Skeletal muscle tissue (tissue), 4 donors: ENCODE data around the gene EGFL7. TPM values are rescaled to one million over a fixed set of nuclear protein-coding genes. Genes with fewer than 3 reads are reported as not detected.

Experiments
- H3K27ac ChIP-seq: one replicate; pipeline ENCODE4 v1.7.0; 2013; ENCODE audit warnings: mild to moderate bottlenecking, low read depth, low read length, inconsistent platforms
- H3K27me3 ChIP-seq, 3 donors: one replicate each; pipeline ENCODE4 v1.7.0; 2013; ENCODE audit warnings: low read length in 3 of 3; ENCODE audit not compliant: control insufficient read depth in 3 of 3, insufficient read depth in 3 of 3
- H3K36me3 ChIP-seq, 3 donors: one replicate each; pipeline ENCODE4 v1.7.0; 2013; ENCODE audit warnings: low read length in 3 of 3; ENCODE audit not compliant: control insufficient read depth in 3 of 3, insufficient read depth in 3 of 3
- H3K4me1 ChIP-seq, 3 donors: one replicate each; pipeline ENCODE4 v1.7.0; 2013; ENCODE audit warnings: low read length in 3 of 3, mild to moderate bottlenecking in 3 of 3; ENCODE audit not compliant: control insufficient read depth in 3 of 3, insufficient read depth in 3 of 3
- H3K4me3 ChIP-seq, 3 donors: one replicate each; pipeline ENCODE4 v1.7.0; 2013; ENCODE audit warnings: low read length in 3 of 3
- H3K9ac ChIP-seq, 3 donors: one replicate each; pipeline ENCODE4 v1.7.0; 2013; ENCODE audit warnings: low read length in 3 of 3, mild to moderate bottlenecking in 3 of 3, moderate library complexity in 2 of 3, low read depth in 1 of 3
- H3K9me3 ChIP-seq, 3 donors: one replicate each; pipeline ENCODE4 v1.7.0; 2013; ENCODE audit warnings: low read length in 3 of 3; ENCODE audit not compliant: control insufficient read depth in 3 of 3
- total RNA-seq: library from RNA; depleted of rRNA; stranded (reverse); fragments of >200 nt; gene quantifications from one replicate; pipeline ENCODE4 v1.2.3, GENCODE V29; 2014
- donor health status: Osteomylitis.

The EGFL7 gene
- total RNA-seq, 1 donor from 2014 or later, result 51.7 TPM

DNA sequence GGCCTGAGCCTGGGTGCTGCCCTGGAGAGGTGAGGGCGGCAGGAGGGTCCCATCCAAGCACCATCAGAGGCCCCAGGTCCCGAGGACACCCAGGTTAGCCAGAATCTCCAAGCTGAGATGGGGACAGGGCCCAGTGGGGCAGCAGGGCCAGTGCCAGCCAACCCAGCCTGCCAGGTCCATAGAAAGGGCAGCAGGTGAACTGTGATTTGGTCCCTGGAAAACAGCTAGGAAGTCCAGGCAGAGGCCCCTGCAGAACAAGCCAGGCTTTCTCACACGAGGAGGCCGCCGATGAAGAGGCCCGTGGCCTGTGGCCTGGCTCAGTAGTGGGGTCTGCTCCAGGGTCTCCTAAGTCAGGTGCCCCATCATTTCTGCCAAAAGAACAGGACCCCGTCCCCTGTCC lies 22.5 kb downstream of the EGFL7 start:
- H3K4me3 ChIP-seq, result no peak overlapping the region
- H3K27ac ChIP-seq, result no peak overlapping the region
- H3K27me3 ChIP-seq, result no peaks in the 10 kb centered on the region
- peaks cover 23 to 51% (median 40%) of the 10 kb centered on the region in 3 donors for H3K4me1 ChIP-seq
- no peaks in the 10 kb centered on the region for H3K36me3 ChIP-seq
- H3K9ac ChIP-seq, result peak overlapping the region in 1 of 3 donors; percentile 89
- no peaks in the 10 kb centered on the region for H3K9me3 ChIP-seq

DNA sequence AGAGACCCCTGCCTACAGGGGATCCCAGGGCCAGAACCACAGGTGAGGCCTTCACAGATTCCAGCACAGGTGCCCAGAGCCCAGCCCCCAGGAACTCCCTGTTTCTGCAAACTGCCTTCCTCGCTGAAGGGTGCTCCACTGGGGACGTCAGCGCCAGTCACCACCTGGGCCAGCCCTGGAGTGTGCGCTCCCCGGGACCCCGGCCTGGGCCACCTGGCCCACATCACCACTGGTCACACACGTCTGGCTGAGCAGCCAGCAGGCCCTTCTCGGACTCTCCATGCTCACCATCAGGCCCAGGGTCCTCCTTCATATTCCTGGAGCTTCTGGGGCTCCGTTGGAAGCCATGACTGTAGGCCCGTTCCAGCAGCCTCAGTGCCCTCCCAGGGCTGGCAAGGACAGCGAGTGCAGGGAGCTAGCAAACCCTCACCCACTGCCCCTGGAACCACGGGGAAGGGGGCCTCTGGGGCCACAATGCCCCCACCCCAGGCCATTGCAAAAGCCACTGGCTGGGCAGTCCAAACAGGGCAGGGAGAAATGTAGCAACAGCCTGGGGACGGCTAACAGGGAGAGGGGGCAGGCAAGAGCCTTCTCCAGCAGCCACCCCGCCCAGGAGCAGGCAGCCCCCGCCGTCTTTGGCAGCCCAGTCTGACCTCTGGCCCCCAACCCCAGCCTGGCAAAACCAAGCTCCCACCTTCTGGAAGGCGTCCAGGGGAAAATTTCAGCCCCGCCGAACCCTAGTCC lies 23.2 kb downstream of the EGFL7 start:
- no peaks in the 10 kb centered on the region for H3K9me3 ChIP-seq
- H3K9ac ChIP-seq, result peak overlapping the region; percentile 72 to 89 (median 80)
- H3K4me3 ChIP-seq, result peak overlapping the region; percentile 62 to 81 (median 74)
- peaks cover 29 to 59% (median 48%) of the 10 kb centered on the region in 3 donors for H3K4me1 ChIP-seq
- H3K27me3 ChIP-seq, result no peaks in the 10 kb centered on the region
- peak overlapping the region; percentile 91 for H3K27ac ChIP-seq
- no peaks in the 10 kb centered on the region for H3K36me3 ChIP-seq

DNA sequence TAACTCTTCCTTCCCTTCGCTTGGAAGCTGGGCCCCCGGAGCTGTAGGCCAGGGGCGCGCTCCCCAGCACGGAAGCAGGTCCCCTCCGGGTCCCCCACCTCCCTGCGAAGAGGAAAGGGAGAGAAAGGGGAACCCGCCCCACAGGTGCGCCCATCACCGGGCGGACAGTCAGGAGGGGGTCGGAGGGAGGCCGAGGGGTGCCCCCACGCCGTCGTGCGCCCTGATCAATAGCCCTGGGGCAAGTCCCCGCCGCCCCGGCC lies 23.7 kb downstream of the EGFL7 start:
- no peaks in the 10 kb centered on the region for H3K9me3 ChIP-seq
- peak overlapping the region; percentile 62 to 81 (median 74) for H3K4me3 ChIP-seq
- H3K36me3 ChIP-seq, result no peaks in the 10 kb centered on the region
- H3K4me1 ChIP-seq, result peaks cover 34 to 64% (median 53%) of the 10 kb centered on the region in 3 donors
- no peaks in the 10 kb centered on the region for H3K27me3 ChIP-seq
- H3K9ac ChIP-seq, result peak overlapping the region; percentile 72 to 89 (median 80)
- peak overlapping the region; percentile 91 for H3K27ac ChIP-seq

DNA sequence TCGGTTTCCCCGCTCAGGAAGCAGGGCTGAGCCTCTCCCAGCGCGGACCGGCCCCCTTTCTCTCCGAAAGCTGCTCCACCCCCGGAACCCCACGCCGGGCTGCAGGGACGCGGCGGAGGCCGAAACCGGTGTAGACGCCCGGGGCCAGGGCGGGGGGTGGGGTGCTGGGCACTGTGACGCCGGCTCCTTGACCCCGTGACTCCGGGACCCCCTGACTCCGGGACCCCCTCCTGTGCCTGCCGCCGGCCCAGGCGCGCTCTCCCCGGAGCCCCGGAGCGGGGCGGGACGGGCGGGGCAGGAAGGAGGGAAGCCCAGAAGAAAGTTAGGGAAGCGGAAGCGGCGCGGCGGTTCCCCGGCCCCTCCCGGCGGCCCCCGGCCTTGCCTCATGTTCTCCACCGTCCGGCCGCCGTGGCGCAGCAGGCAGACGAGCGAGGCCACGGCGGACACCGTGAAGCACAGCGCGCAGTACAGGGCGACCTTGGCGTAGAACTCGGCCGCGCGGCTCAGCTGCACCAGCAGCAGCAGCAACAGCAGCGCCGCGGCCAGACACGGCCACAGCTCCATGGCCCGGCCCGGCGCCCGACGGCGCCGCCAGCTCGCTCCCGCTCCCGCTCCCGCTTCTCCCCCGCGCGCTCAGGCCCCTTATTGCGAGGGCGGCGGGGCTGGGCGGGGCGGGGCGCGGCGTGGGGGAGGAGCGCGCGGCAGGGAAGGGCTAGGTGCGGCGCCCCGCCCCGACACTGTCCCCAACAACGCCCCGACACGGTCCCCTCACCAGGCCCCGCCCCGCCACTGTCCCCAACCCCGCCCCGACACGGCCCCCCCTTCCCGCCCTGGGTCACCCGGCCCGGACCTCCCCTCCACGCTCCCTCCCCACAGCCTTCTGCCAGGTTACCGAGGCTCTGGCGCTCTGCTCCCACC lies 24.3 kb downstream of the EGFL7 start, which contains the start of gene AGPAT2:
Gene AGPAT2, minus strand, starts transcription at position 664 of the 918 bp plus-strand sequence. Its CDS starts 100 bp downstream, at position 564.
- peaks cover 35 to 64% (median 55%) of the 10 kb centered on the region in 3 donors for H3K4me1 ChIP-seq
- H3K27ac ChIP-seq, result peak within 1 kb of the TSS; percentile 91
- H3K9me3 ChIP-seq, result no peaks in the 10 kb centered on the region

DNA sequence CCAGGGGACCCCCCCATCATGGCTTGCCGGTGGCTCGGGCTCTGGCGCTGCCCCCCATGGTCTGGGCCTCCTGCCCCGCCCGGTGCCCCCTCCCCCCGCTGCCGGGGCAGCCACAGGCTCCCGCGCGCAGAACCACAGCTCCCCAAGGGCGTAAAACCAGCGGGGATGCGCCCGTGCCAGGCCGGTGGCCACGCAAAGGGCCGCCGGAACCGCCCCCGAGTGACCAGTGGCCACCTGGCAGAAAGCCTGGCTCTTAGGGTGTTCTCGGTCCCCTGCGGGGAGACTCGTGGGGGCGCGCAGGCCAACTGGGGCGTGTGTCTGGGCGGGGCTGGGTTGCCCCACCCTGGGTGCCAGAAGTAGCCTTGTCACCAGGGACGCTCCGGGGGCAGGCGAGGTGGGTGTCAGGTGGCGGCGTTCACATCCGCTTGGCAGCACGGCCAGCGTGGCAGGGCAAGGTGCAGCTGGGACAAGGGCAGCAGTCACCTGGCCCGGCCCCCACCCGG lies 25.1 kb downstream of the EGFL7 start:
- H3K27me3 ChIP-seq, result no peaks in the 10 kb centered on the region
- no peaks in the 10 kb centered on the region for H3K9me3 ChIP-seq
- H3K4me3 ChIP-seq, result peak overlapping the region in 2 of 3 donors; percentile 6 to 36
- peak overlapping the region in 2 of 3 donors; percentile 59 to 79 for H3K9ac ChIP-seq
- H3K27ac ChIP-seq, result peak overlapping the region; percentile 91
- no peaks in the 10 kb centered on the region for H3K36me3 ChIP-seq
- H3K4me1 ChIP-seq, result peaks cover 35 to 63% (median 55%) of the 10 kb centered on the region in 3 donors

More for the DNA sequence above, 24.3 kb downstream of the EGFL7 start, which contains the start of gene AGPAT2:
- Histone ChIP-seq H3K9ac (peak within 1 kb of the TSS; percentile 72 to 89 (median 80)), H3K4me3 (peak within 1 kb of the TSS; percentile 66 to 81 (median 74)), H3K27me3 (no peaks in the 10 kb centered on the region), H3K36me3 (no peaks in the 10 kb centered on the region)

DNA sequence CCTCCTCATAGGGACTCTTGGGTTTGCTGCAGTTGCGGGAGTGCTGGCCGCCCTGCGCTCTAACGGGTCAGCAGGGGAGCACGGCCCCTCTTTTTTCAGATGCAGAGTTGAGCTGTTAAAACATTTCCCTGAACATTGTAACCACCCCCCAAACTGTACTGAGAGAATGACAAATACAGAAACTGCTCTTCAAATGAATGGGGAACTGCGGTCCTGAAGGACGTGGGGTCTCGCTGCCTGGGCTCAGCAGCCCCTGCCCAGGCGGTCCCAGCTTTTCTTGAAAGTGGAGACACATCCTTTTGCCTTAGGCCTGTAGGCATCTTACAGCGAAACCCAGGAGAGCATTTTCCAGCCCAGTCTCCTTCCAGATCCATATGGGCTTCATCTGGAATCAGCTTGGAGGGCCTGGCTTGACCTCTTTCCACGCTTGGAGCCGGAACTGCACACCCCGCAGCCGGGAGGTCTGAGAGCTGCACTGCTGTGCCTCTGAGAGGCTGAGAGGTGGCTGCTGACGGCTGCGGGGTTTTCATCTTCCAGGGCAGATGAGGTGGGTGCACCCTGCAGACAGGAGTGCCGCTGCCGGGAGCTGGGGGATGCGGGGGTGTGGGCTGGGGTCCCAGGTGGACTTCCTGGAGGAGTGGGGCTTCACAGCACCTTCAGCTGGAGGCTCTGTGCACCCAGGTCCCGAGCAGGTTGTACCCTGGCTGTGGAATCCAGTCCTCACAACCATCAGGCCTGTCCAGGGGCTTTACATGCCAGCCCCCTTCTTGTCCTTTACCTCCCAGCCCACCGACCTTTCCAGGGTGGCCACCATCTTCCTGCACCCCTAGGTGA lies 25.8 kb downstream of the EGFL7 start:
- peak overlapping the region in 1 of 3 donors; percentile 79 for H3K9ac ChIP-seq
- H3K36me3 ChIP-seq, result no peaks in the 10 kb centered on the region
- peaks cover 36 to 58% (median 52%) of the 10 kb centered on the region in 3 donors for H3K4me1 ChIP-seq
- no peaks in the 10 kb centered on the region for H3K9me3 ChIP-seq
- no peak overlapping the region for H3K4me3 ChIP-seq
- H3K27ac ChIP-seq, result peak overlapping the region; percentile 94
- no peaks in the 10 kb centered on the region for H3K27me3 ChIP-seq

DNA sequence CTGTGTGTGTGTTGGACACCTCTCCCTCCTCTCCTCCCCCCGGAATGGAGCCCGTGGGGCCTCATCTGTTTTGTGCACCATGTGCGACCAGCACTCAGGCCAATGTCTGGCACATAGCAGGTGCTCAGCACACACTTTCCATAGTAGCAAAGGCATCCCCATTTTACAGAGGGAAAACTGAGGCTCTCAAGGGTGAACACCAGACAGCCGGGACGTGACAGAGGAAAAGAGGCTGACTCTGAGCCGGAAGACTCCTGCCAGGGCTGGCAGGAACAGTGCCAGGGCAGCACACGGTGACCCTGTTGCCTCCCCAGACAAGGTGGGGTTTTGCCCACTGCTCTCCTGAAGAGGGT lies 26.4 kb downstream of the EGFL7 start:
- Histone ChIP-seq H3K4me3 (no peak overlapping the region), H3K27me3 (no peaks in the 10 kb centered on the region), H3K9me3 (no peaks in the 10 kb centered on the region), H3K4me1 (peaks cover 38 to 59% (median 53%) of the 10 kb centered on the region in 3 donors), H3K36me3 (no peaks in the 10 kb centered on the region), H3K9ac (peak overlapping the region in 1 of 3 donors; percentile 45), H3K27ac (peak overlapping the region; percentile 94)

DNA sequence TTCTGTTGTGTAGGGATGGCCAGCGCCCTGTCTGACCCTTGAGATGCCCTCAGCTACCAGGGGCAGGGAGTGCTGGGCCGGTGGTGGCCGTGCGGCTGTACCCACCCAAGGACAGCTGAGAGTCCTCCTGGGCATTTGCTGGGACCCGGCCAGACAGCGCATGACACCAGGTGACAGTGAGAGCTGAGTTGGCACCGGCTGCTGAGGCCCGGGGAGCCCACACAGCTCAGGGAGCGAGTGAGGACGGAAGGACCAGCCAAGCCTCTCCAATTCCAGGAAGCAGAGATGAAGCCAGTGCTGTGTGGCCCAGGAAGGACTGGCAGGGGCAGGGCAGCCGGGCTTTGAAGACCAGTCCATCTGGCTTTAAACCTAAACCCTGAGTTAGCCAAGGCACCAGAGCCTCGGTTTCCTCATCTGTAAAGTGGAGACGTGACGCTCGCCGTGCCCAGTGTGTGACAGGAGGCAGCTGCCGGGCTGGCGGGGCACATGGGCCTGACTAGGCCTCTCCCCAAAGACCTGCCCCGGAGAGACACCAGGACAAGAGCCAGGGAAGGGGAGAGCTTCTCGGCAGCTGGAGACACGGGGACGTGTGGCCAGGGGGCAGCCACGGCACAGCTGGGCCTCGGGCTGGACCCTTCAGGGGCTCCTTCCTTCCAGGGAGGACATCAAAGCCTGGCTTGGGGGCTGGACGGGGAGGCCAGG lies 27.5 kb downstream of the EGFL7 start:
- peaks cover 35 to 54% (median 52%) of the 10 kb centered on the region in 3 donors for H3K4me1 ChIP-seq
- no peaks in the 10 kb centered on the region for H3K9me3 ChIP-seq
- peak overlapping the region in 2 of 3 donors; percentile 22 to 39 for H3K4me3 ChIP-seq
- peak overlapping the region; percentile 57 to 82 (median 66) for H3K9ac ChIP-seq
- no peaks in the 10 kb centered on the region for H3K36me3 ChIP-seq
- peak overlapping the region; percentile 94 for H3K27ac ChIP-seq
- no peaks in the 10 kb centered on the region for H3K27me3 ChIP-seq

DNA sequence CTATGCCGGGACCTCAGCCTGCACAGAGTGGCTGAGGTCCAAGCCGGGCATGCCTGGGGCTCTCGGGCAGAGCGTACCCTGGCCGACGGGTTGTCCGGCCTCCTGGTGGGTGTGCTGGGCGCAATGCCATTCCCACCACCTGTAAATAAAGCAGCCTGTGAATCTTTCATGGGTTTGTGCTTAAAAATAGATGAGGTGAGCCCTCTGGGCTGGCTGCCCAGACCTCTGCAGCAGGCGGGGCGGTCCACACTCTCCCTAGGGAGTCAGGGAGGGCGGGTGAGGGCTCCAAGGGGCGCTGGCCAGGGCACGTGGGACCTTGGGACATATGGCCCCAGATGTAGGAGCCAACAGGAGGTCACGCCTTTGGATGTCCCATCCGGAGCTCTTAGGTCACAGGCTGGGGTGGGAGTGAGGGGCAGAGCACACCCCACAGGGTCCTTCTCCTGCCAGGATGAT lies 28.1 kb downstream of the EGFL7 start:
- Histone ChIP-seq H3K27me3 (peaks cover 0 to 4% (median 0%) of the 10 kb centered on the region in 3 donors), H3K4me3 (peak overlapping the region in 2 of 3 donors; percentile 22 to 39), H3K9ac (peak overlapping the region; percentile 30 to 82 (median 66)), H3K9me3 (no peaks in the 10 kb centered on the region), H3K4me1 (peaks cover 29 to 52% (median 50%) of the 10 kb centered on the region in 3 donors), H3K27ac (peak overlapping the region; percentile 94), H3K36me3 (no peaks in the 10 kb centered on the region)
